ENCODE data around the gene CDH11. TPM values are rescaled to one million over a fixed set of nuclear protein-coding genes. Genes with fewer than 3 reads are reported as not detected.

CDH11 gene
- total RNA-seq, 1 donor from 2014 or later: 41.1 TPM

DNA sequence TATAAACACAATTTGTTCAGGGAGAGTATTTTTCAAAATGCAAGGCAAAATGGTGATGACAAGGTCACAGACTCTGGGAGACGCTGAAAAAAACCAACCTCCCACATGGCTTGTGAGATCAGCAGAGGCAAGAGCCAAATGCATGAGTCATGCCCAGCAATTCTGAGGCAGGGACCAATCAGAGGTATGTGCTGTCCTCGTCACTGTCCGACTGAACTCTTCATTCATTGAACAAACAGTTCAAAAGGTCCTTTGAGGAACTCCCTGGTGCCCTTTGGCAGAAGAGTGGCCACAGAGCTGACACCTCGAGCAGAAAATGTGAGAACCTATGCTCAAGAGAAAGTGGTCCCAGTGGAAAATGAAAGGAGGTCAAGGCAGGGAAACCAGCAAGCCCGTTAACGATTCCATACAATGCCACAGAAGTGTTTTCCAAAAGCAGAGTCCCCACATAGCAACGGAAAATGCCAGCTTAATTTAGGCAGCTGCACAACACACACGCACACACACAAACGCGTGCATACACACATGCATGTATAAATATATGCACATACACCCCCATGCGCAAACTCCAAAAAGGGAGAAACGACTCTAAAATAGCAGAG is 50.9 kb downstream of the CDH11 start:
- DNase-seq (ENCODE audit: low spot score): peak; percentile 76

DNA sequence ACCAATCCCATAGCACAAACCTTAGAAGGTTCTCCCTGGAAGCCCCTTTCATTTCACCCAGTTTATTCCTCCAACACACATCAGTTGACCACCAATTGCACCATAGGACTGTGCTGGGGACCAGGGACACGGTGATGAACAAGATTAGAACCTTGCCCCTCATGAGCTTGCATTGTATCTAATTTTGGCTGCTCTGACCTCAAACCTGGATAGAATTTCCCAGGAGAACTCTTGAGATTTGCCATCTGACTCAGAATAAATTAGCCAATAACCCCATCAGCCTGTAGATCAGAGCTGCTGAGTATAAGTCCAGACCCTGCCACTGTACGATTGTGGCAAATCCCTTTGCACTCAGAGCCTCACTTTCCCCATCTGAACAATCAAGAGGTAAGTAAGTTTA is 52.1 kb downstream of the CDH11 start:
- no peak for DNase-seq (ENCODE audit: low spot score)

DNA sequence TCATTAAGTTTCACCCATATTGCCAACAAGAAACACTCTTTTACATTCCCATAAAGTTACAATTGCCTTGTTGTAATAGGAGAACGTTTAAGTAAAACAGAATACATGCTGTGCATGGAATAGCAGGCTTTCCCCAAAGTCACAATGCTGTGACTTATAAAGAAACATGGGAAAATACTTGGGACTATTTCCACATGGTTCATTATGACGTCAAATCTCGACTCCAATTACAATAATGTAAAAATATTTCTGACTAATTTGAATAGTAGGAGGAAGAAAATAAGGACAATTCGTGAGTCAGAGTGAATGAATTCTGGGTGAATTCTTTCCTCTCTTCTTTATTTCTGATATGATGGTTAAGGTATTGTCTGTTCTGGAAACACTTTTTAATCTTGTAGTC is 52.8 kb downstream of the CDH11 start:
- DNase-seq (ENCODE audit: low spot score): no peak

DNA sequence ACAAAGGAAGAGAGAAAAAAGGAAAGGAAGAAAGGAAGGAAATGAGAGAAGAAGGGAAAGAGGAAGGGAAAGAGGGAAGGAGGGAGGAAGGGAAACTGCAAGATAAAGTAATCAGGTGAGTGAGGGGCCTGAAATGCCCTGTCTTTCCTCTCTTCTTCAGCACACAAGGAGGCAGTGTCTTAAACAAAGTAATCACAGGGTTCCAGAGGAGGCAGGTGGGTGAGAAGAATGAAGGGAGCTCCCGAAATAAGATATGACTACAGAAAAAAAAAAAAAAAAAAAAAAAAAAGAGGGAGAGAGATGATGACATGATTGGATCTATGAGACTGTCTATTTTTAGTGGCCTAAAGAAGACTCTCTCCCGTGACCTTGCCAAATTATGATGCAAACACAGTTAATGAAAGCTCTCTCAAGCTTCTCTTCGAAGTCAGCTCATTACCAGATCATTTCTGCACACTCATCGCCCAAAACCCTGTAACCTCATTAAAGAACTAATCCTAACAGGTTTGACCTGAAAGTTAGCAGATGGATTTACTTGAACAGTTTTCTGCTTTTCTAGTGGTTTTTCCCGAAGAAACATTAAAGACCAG is 53.6 kb downstream of the CDH11 start:
- no peak for DNase-seq (ENCODE audit: low spot score)

DNA sequence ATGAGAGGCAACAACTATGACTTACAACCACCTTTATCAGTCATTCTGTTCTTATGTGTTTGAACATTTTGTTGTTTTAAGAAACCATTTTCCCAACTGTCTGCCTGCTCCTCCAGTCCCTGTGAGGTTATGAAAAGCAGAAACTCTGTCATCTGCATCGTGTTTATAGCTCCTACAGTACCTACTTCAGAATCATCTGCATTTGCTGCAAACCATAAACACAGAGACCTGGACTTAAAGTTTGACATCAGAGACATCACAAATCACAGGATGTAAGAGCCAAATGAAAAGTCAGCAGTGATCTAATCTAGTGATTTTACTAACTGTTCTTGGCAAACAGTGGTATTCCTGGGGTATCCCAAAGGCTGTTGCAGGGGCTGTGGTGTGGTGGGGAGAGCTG is 55.2 kb downstream of the CDH11 start:
- DNase-seq (ENCODE audit: low spot score): no peak

DNA sequence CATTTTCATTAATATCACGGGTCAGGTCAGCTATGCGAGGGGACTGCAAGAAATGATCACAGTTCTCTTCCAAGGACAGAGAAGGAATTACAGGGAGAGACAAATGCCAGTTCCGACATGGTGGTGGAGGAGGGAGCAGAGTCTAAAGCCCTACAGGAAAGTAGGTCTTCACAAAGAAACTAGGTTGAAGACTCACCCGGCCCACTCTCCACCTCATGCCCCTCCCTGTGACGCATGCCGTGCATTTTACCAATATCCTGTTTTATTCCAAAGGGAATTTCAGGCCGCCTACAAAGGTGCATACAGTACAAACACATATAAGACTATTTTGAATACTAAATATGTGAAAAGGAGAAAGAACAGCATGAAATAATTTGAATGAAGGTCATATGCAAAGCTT is 56.8 kb downstream of the CDH11 start:
- DNase-seq (ENCODE audit: low spot score): no peak

DNA sequence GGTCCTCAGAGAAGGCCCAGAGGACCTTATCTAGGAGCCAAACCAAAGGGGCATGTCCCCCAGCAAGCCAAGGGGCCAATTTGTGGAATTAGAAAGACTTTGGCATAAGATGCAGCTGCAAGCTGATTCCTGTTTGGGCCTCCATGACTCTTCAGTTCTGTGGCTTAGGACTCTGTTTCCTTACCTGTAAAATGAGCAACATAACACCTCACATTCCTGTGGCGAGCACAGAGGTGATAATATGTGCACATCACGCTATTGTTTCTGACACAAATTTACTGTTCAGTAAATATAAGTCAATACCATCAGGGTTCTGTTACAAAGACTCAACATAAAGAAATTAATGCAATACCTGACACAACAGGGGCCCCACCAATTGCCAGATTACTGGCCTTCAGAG is 57.7 kb downstream of the CDH11 start:
- DNase-seq (ENCODE audit: low spot score): no peak

DNA sequence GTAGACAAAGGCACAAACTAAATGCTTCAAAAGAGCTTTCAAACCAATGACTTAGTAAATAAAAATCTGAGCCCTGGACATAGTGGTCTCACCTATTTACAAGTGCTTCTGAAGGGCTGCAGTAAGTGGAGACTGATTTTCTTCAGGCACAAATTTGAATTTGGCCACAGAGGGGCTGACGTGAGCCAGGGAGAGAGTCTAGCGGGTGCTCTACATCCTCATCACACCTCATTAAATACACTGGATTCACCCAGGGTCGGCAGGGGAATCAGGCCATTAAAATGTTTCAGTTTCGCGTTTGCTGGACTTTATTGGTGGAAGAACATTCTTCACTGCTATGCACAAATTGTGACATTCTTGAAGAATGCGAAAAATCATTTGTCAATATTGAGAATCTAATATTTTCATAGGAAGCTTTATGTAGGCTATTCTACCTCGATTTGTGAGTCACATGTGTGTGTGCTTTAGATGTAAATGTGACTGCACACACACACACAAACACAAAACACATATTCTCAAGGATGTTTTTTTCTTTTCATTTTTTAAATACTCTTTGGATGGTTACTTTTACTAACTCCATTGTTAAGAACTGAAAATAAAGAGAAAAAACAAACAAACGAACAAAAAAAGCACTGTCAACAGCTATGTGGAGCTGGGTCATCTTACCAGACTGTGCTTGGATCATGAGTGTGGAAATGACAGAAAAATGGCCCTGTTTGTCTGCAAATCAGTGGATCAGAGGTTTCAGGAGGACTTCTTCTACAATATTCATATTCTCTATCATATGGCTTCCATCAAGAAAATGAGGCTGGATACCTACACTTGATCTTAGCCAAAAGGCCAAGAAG is 58.9 kb downstream of the CDH11 start:
- DNase-seq (ENCODE audit: low spot score): no peak

DNA sequence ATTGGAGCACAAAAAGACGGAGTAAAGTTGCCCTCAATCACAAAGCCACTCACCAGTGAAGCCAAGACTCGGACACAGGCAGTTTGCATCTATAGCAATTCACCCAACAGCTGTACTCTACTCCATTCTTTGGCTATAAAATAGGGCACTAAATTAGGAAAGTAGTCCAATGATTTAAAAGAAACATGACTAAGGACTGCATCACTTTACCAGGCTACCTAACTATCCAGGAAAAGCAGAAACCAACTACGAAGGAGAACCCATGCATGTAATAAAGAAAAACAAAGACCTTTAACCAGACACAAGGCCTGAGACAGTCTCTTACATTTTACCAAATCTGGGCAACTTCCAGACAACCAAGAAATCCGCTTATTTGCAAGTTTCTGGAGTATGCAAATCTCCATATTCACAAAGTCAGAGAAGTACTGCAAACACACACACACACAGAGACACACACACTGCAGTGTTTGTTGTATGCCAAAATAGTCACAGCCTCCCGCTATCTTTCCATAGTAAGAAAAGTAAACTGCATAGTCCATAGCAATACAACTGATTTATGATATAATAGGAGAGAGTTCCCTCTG is 59.8 kb downstream of the CDH11 start:
- no peak for DNase-seq (ENCODE audit: low spot score)

DNA sequence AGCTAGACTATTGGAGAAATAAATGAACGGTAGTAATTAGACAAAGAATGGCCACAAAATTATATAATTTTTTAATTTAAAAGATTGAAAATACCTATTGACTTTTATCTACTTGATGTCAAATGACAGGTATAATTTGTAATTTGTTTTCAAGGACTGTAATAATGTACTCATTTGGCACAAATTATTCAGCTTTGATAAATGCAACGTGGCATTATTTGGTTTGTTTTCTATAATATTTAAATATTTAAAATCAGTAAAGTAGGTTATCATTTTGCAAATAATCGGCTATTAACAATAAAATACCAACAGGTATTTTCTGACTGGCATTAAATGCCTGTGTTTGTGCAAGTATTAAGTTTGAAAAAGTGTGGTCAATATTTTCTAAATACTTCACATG is 60.6 kb downstream of the CDH11 start:
- DNase-seq (ENCODE audit: low spot score): no peak

DNA sequence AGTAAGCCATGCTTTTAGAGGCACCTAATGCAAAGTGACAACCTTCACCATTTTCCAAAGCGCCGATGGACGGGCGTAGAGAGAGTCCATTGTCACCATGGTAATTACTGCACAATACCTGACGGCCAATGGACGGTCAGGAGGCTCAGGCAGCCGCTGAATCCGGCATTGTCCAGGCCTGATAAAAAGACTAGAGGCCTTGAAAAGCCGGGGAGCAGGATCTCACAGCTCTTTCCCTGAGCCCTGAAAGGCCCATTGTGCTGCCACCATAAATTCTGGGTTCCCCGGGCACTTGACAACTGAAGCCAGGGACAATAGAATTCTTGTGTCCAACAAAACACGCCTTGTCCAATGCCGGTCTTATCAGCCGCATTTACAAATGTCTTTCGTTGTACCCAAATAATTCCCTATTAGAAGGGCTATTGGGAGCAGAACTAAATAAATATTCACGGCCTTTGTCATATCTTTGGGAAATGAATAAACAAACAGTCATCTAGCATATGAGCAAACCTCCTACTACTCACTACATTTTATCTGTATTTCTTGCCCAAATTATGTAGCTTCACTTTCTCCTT is 62.4 kb downstream of the CDH11 start:
- no peak for DNase-seq (ENCODE audit: low spot score)

DNA sequence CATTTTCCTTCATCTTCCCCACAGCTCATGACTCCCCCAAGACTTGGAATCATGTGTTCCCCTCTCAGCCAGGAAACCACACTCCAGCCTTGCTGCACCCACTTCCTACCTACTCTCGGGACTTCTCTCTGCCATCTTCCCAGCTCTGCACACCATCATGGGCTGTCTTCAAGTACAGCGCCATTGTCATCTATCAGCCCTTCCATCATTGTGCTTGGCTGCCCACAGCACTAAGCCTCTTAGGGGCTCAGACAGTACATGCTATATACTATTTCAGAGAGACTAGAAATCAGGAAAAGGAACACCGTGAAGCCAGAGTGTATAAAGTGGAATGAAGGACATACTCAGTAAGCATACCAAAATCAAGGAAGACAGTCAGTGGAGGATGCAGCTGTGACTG is 64.7 kb downstream of the CDH11 start:
- DNase-seq (ENCODE audit: low spot score): no peak

DNA sequence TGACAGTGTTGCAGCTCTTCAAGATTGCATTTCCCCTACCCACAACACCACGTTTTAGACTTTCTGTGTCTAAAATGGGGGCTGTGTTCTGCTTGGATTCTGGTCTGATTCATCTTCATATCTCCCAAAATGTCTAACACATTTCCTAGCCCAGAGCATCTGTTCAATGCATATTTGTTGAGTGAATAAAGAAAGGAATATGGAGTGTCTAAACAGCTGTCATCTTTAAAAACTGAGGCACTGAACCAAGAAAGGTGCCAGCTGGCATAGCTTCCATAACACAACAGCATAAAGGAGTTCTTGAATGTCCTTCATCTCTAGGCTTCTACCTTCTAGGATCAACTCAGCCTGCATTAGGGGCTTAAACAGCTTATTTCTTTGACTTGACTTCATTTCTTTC is 67.4 kb downstream of the CDH11 start:
- no peak for DNase-seq (ENCODE audit: low spot score)

DNA sequence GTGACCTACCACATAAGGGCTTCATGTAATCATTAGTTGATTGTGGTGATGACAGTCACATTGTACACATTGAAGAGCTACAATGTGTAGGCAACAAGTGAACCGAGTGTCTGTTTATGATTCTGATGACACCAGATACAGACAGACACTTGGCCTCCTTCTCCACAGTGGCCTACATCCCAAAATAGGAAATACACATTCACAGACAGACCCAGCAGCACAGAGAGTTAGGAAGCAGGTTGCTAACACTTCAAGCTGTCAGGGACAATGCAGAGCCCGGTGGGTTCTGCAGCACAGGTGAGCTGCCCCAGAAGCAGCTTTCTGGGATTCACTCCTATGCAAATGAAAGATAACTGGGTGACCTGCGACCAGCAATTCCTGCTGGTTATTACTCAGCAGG is 72.2 kb downstream of the CDH11 start:
- no peak for DNase-seq (ENCODE audit: low spot score)

DNA sequence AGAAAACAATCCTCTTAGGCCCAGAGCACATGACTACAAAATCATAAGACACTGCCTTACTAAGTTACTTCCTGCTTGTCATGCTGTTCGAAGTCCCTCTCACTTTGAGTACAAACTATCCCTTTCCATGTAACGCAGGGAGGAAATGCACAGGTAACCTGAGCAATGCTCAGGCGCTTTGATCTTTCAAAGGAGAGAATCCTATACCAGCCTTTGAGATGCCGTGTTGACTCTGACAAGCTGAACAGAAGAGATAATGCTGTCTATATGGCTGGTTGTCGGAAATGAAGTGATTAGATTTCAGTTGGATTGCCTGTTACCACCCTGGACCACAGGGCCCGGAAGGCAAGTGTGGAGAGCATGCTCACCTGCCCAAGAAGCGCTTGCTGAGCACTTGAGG is 75.9 kb downstream of the CDH11 start:
- no peak for DNase-seq (ENCODE audit: low spot score)

DNA sequence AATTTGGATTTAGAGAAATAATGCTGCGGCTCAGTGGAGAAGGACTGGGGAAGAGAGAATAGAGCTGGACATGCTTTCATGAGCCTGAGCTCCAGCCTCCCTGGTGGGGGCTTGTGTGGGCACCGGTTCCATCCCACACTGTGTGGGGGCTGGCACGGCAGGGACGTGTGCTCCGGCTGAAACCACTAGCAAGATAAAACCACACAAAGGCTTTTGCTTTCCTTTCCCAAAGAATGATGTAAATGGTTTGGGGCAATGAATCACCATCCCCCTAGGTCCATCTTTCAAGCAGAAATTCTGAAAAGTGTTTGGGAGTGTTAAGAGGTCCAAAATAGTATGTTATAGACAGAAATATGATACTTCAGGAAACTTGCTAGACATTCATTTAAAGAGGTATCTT is 77.0 kb downstream of the CDH11 start:
- DNase-seq (ENCODE audit: low spot score): no peak

DNA sequence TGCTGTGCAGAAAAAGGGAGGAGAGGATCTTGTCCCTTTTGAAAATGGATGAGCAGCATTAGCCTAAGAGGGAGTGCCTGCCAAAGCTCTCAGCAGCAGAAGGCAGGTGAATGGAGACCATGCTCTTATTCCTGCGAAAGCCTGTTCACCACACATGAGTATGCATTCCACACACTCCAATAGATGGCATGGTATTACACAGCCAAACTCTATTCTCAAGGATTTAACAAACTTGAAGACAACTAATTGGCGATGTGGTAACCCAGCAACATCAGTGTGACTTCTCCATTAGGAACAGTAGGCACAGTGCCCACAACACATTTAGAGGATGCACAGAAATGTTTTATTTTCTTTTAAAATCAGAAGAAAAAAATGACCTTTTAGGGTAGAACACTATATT is 77.8 kb downstream of the CDH11 start:
- DNase-seq (ENCODE audit: low spot score): no peak

DNA sequence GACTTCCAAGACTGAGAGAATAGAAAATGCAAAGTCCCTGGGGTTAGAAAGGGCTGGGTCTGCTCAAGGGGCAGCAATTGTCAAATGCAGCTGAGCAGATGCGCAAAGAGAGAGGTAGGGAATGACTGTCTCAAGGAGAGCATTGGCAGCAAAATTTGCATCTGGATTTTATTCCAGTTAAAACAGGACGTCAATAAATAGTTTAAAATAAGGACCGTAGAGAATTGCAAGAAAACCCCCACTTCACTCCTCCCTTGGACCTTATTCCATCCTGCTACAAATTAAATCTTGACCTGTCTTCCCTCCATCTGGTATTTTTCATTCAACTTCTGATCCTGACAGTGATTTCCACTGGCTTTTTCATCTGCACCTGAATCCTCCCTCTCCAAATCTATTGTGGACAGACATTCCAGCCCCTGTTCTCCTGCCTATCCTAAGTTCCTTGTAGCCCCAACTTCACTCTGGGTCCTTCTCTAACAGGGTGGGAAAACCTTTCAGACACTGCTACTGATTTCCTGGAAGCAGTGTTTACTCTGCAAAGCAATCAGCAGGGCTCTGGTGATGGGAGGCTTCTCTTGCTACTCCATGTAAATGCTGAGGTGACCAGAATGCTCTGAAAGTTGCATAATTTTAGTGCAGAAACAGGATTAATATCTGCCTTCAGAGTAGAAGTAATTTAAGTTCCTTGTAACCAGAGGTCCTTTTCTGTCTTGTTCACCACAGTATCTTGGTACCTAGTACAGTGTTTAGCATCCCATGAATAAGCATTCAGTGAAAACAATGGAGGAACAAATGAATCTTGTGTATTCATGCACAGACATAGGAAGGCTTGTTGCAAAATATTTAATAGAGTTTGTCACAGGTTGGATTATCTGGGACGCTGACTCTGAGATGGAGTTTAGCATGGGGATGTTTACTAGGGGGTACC is 79.2 kb downstream of the CDH11 start:
- no peak for DNase-seq (ENCODE audit: low spot score)

DNA sequence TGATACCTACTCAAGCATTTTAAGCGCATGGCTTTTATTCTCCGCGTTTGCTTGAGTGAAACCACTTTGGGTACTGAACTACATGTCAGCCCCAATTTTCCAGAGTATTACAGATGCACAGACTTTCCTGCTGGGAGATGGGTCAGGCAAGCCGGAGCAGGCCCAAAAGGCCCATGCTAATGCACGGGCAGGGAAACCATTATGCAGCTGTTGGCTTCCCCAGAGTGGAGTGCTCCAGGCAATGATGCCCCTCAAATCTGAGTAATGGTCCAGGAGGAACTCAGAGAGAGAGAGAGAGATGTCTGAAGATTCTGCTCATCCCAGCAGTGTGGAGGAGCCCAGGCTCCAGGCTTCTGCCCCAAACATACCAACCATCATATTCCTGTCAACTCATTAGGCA is 80.2 kb downstream of the CDH11 start:
- no peak for DNase-seq (ENCODE audit: low spot score)

DNA sequence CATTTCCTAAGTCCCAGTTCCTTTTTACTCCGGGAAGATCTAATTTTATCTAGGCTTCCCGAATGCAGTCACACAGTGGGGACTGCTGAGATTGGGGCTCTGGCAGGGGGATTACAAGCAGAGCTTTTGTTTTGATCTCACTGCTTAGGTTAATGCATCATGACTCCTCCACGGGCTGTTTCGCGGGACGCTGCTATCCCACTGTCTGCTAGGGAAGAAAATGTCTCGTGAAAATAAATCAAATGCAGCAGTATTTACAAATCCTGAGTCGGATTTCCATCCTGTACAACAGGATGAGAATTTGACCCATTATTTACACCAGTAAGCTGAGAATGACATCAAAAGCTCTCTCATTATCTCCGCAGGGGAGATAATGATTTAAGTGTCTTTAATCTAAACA is 83.8 kb downstream of the CDH11 start:
- no peak for DNase-seq (ENCODE audit: low spot score)

DNA sequence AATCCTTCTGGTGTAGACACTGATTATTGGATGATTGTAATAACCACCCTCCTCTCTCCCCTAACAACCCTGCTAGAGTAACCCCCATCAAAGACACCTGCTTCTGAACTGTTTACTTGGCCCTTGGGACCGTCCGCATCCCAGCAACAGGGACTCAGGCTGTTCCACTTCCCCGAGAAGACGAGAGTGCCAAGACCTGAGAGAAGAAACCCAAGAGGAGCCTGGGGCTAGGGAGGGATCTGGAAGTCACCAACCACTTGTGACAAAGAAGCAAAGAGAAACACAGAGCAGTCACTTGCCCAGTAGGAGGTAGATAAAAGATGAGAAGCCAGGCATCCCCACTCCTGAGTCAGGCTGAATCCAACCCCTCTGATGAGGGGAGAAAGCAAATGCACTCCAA is 84.3 kb downstream of the CDH11 start:
- DNase-seq (ENCODE audit: low spot score): no peak

DNA sequence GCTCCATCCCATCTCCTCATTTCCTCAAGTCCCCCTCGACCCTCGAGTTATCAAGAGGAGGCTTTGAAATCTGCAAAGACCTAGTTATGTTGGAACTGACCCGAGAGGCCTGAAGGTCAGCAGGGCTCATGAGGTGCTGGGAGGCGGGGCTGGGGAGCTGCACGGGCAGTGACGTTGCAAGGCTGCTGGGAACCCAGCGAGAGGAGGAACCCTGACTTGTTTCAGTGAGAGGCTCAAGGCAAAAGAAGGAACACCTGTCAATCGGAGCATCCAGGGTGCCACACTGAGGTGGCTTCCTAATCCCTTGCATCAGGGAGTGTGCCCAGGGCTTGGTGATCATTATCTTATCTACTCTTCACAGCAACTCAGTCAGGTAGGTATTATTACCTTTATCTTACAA is 86.9 kb downstream of the CDH11 start:
- DNase-seq (ENCODE audit: low spot score): no peak

Data from mucosa of gallbladder (tissue), 1 donor.